Astrocyte (in vitro differentiated cells and primary cell): ENCODE results near the gene HS3ST6. TPM values are rescaled to one million over a fixed set of nuclear protein-coding genes. Genes with fewer than 3 reads are reported as not detected.

Source experiments
- DNase-seq: peaks from one replicate; pipeline ENCODE4 v3.0.0-alpha.2; 2010; ENCODE audit warnings: low read depth
- FAIRE-seq: peaks from 2 replicates; lab custom pipeline; 2011; peaks lifted over from hg19 to GRCh38; lab: Jason Lieb, UNC
- H2AFZ ChIP-seq: 2 replicates; pipeline ENCODE4 v1.6.0; 2012; ENCODE audit warnings: low read depth, low read length, inconsistent platforms
- H3K27ac ChIP-seq: 2 replicates; pipeline ENCODE4 v1.5.1; 2011; ENCODE audit warnings: low read depth, low read length, inconsistent platforms
- H3K27me3 ChIP-seq: 2 replicates; pipeline ENCODE4 v1.6.0; 2011; ENCODE audit warnings: low read length, inconsistent platforms; ENCODE audit not compliant: insufficient read depth
- H3K36me3 ChIP-seq: 2 replicates; pipeline ENCODE4 v1.5.1; 2011; ENCODE audit warnings: low read length, inconsistent platforms; ENCODE audit not compliant: insufficient read depth
- H3K4me1 ChIP-seq: 2 replicates; pipeline ENCODE4 v1.5.1; 2011; ENCODE audit warnings: low read length, inconsistent platforms; ENCODE audit not compliant: insufficient read depth
- H3K4me2 ChIP-seq: 2 replicates; pipeline ENCODE4 v1.6.0; 2012; ENCODE audit warnings: low read length, inconsistent platforms
- H3K4me3 ChIP-seq: 2 replicates; pipeline ENCODE4 v1.5.1; 2011; ENCODE audit warnings: low read depth, mild to moderate bottlenecking, low read length, inconsistent platforms; ENCODE audit not compliant: insufficient read depth
- H3K79me2 ChIP-seq: 2 replicates; pipeline ENCODE4 v1.6.0; 2012; ENCODE audit warnings: mild to moderate bottlenecking, low read length, inconsistent platforms; ENCODE audit not compliant: insufficient read depth
- H3K9ac ChIP-seq: 2 replicates; pipeline ENCODE4 v1.6.0; 2012; ENCODE audit warnings: mild to moderate bottlenecking, low read length, inconsistent platforms
- H3K9me3 ChIP-seq: 2 replicates; pipeline ENCODE4 v1.5.1; 2012; ENCODE audit warnings: low read depth, mild to moderate bottlenecking, low read length, inconsistent platforms; ENCODE audit not compliant: insufficient read depth
- H4K20me1 ChIP-seq: 2 replicates; pipeline ENCODE4 v1.6.0; 2012; ENCODE audit warnings: low read length, inconsistent platforms; ENCODE audit not compliant: insufficient read depth
- H3K27ac Mint-ChIP-seq: one replicate; pipeline ENCODE4 v1.8.0; 2021; ENCODE audit warnings: mild to moderate bottlenecking, mixed read lengths; ENCODE audit not compliant: unreplicated experiment
- H3K27me3 Mint-ChIP-seq: one replicate; pipeline ENCODE4 v1.8.0; 2021; ENCODE audit warnings: low read depth, mixed read lengths; ENCODE audit not compliant: unreplicated experiment
- H3K36me3 Mint-ChIP-seq: one replicate; pipeline ENCODE4 v1.8.0; 2021; ENCODE audit warnings: low read depth, mixed read lengths; ENCODE audit not compliant: unreplicated experiment
- H3K4me1 Mint-ChIP-seq: one replicate; pipeline ENCODE4 v1.8.0; 2021; ENCODE audit warnings: low read depth, mixed read lengths; ENCODE audit not compliant: unreplicated experiment
- H3K4me3 Mint-ChIP-seq: one replicate; pipeline ENCODE4 v1.8.0; 2021; ENCODE audit warnings: mild to moderate bottlenecking, moderate library complexity, mixed read lengths; ENCODE audit not compliant: unreplicated experiment
- H3K9me3 Mint-ChIP-seq: one replicate; pipeline ENCODE4 v1.8.0; 2021; ENCODE audit warnings: mild to moderate bottlenecking, mixed read lengths; ENCODE audit not compliant: unreplicated experiment
- EZH2 ChIP-seq: IDR thresholded peaks from 2 replicates; pipeline ENCODE4 v1.6.1; 2012; ENCODE audit warnings: mild to moderate bottlenecking, low read length, inconsistent platforms; ENCODE audit not compliant: insufficient read depth
- total RNA-seq: library from RNA; stranded (reverse); gene quantifications from 2 replicates; pipeline ENCODE4 v1.2.1, GENCODE V29; 2021
- TF ChIP-seq, protein P1 (sequence below): IDR thresholded peaks from 2 replicates; pipeline ENCODE4 v1.5.1; 2011; ENCODE audit warnings: low read depth, mild to moderate bottlenecking, inconsistent platforms, low read length, moderate library complexity; ENCODE audit not compliant: insufficient read depth

The HS3ST6 gene
- total RNA-seq, 1 donor from 2014 or later: not detected

DNA sequence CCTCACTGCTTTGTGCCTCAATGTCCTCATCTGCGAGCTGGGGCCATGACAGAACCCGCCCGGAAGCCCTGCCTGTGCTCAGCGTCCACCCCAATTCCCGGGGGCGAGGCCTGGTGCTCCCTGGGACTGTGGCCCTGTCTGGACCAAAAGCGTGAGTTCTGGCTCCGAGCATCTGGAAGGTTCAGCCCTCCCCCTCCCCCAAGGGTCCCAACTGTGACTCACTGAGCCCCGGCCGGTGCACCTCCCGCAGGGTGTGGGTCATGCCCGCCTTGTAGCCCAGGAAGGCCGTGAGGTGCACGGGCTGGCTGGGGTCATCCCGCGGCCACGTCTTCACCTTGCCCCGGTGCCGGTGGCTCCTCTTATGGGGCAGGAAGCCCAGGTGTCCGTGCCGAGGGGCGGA, 35.5 kb upstream of the HS3ST6 start:
- no peaks in the 10 kb centered on the region for H3K9me3 Mint-ChIP-seq
- Histone ChIP-seq H3K9ac (no peak overlapping the region), H3K4me3 (no peak overlapping the region), H3K36me3 (no peaks in the 10 kb centered on the region), H2AFZ (no peak overlapping the region), H3K4me1 (no peaks in the 10 kb centered on the region), H3K27ac (no peak overlapping the region), H3K79me2 (no peaks in the 10 kb centered on the region), H3K27me3 (no peaks in the 10 kb centered on the region), H4K20me1 (no peaks in the 10 kb centered on the region), H3K4me2 (no peak overlapping the region), H3K9me3 (no peaks in the 10 kb centered on the region)
- H3K4me1 Mint-ChIP-seq: no peaks in the 10 kb centered on the region
- H3K4me3 Mint-ChIP-seq: no peak overlapping the region
- FAIRE-seq (no peak), DNase-seq (no peak)
- H3K36me3 Mint-ChIP-seq: no peaks in the 10 kb centered on the region
- H3K27me3 Mint-ChIP-seq: peaks cover 4% of the 10 kb centered on the region
- H3K27ac Mint-ChIP-seq: no peak overlapping the region
- no peak for TF ChIP-seq EZH2
- TF ChIP-seq, protein P1, sequence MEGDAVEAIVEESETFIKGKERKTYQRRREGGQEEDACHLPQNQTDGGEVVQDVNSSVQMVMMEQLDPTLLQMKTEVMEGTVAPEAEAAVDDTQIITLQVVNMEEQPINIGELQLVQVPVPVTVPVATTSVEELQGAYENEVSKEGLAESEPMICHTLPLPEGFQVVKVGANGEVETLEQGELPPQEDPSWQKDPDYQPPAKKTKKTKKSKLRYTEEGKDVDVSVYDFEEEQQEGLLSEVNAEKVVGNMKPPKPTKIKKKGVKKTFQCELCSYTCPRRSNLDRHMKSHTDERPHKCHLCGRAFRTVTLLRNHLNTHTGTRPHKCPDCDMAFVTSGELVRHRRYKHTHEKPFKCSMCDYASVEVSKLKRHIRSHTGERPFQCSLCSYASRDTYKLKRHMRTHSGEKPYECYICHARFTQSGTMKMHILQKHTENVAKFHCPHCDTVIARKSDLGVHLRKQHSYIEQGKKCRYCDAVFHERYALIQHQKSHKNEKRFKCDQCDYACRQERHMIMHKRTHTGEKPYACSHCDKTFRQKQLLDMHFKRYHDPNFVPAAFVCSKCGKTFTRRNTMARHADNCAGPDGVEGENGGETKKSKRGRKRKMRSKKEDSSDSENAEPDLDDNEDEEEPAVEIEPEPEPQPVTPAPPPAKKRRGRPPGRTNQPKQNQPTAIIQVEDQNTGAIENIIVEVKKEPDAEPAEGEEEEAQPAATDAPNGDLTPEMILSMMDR: no peak

DNA sequence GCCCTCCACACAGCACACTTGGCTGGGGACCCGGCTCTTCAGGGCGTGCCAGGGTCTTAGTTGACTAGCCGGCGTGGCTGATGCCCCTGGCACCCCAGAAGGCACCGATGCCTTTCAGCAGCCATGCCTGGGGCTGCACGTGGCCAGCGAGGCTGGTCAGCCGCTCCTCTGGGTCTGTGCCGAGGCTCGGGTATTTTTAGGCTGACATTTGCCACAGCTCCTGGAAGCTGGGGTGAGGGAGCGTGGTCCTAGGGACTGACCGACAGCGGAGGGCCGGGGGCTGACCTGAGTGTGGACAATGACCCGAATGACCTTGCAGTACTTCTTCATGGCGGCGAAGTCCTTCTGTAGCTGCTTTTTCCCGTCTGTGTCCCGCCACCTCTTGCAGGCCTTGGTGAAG, 32.3 kb upstream of the HS3ST6 start:
- no peaks in the 10 kb centered on the region for H3K9me3 ChIP-seq
- no peak overlapping the region for H3K9ac ChIP-seq
- H3K27me3 ChIP-seq: no peaks in the 10 kb centered on the region
- H2AFZ ChIP-seq: no peak overlapping the region
- H3K4me1 Mint-ChIP-seq: no peaks in the 10 kb centered on the region
- no peaks in the 10 kb centered on the region for H3K36me3 Mint-ChIP-seq
- no peaks in the 10 kb centered on the region for H3K79me2 ChIP-seq
- H3K36me3 ChIP-seq: no peaks in the 10 kb centered on the region
- DNase-seq (no peak), FAIRE-seq (no peak)
- H3K27ac ChIP-seq: no peak overlapping the region
- no peaks in the 10 kb centered on the region for H3K4me1 ChIP-seq
- H3K27ac Mint-ChIP-seq: no peak overlapping the region
- H3K9me3 Mint-ChIP-seq: no peaks in the 10 kb centered on the region
- H3K4me3 Mint-ChIP-seq: no peak overlapping the region
- H3K4me2 ChIP-seq: no peak overlapping the region
- TF ChIP-seq, protein P1: no peak
- no peak for TF ChIP-seq EZH2
- H3K4me3 ChIP-seq: no peak overlapping the region
- no peaks in the 10 kb centered on the region for H4K20me1 ChIP-seq
- H3K27me3 Mint-ChIP-seq: peaks cover 5% of the 10 kb centered on the region

DNA sequence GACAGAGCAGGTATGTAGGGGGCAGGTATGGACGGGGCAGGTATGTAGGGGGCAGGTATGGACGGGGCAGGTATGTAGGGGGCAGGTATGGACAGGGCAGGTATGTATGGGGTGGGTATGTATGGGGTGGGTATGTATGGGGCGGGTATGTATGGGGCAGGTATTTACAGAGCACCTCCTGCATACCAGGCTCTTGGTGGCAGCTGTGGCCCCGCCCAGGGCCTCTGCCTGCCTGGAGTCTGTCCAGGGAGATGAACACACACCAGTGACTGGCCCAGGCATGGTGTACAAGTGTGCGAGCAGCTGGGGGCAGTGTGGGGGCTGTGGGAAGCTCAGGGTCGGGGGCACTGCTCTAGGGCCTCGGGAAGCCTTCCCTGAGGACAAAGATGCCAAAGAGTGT, 31.8 kb upstream of the HS3ST6 start:
- no peak for FAIRE-seq

More for the DNA sequence above, 31.8 kb upstream of the HS3ST6 start:
- H3K4me3 ChIP-seq: no peak overlapping the region
- no peaks in the 10 kb centered on the region for H3K36me3 ChIP-seq
- H3K27me3 ChIP-seq: no peaks in the 10 kb centered on the region
- H3K27ac ChIP-seq: no peak overlapping the region
- no peaks in the 10 kb centered on the region for H3K4me1 ChIP-seq
- Mint-ChIP-seq H3K4me1 (no peaks in the 10 kb centered on the region), H3K36me3 (no peaks in the 10 kb centered on the region), H3K9me3 (no peaks in the 10 kb centered on the region), H3K4me3 (no peak overlapping the region), H3K27me3 (peaks cover 4% of the 10 kb centered on the region), H3K27ac (no peak overlapping the region)
- H2AFZ ChIP-seq: no peak overlapping the region
- no peaks in the 10 kb centered on the region for H3K9me3 ChIP-seq
- TF ChIP-seq, protein P1: no peak
- no peak for TF ChIP-seq EZH2
- H4K20me1 ChIP-seq: no peaks in the 10 kb centered on the region
- no peak for DNase-seq
- no peak overlapping the region for H3K9ac ChIP-seq
- no peaks in the 10 kb centered on the region for H3K79me2 ChIP-seq
- H3K4me2 ChIP-seq: no peak overlapping the region
